ENCODE results near the gene NPSR1.
"Not testable (repeated sequence)": the region's sequence is repeated elsewhere in the genome, so short reads cannot be mapped to it uniquely, and the experiment has no call there.

NPSR1 gene

DNA sequence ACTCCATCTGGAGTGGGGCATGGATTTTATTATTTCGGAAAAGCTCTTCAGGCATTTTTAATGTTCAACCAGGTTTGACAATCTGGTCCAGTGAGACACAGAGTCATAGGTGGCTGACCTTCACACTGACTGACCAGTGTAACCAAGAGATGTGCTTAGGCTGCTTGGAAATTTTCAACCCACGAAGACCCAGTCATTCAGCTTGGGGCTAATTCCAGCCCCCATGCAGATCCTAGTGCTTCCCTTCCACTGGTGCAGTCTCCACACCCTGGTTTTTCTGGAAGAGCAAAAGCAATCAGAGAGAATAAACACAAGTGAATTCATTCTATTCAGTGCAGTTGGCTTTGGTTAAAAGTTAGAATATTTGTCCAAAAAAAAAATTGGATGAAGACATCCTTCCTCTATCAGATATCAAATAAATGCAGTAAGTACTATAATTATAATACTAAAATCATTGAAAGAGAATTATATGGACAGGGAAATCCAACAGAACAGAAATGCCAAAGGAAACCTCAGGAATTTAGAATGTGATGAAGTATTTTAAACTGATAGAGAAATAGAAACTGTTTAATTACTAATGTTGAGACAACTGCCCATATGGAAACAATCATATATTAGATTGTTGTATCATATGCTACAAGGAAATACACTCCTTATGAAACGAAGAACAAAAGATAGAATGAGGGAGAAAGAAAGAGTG, 178.0 kb downstream of the NPSR1 start:
- no peak for DNase-seq (ENCODE audit: low read depth in 2 of 2)

DNA sequence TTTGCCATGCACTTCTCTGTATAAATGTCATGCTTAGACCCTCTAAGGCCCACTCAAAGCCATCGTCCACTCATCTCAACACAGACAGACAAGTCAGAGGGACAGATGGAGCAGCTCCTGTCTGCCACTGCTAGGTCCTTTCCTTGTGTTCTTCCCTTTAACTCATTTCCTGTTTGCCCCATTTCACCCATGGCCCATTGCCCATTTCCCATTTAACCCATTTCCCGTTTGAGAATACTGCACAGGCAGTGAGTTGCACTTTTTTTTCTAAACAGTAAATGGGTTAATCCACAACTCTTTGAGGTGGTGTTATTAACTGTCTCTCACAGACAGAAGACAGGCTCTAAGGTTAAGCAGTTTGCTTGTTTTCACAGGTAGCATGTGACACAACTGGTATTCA, 179.3 kb downstream of the NPSR1 start:
- DNase-seq (ENCODE audit: low read depth in 2 of 2): no peak

DNA sequence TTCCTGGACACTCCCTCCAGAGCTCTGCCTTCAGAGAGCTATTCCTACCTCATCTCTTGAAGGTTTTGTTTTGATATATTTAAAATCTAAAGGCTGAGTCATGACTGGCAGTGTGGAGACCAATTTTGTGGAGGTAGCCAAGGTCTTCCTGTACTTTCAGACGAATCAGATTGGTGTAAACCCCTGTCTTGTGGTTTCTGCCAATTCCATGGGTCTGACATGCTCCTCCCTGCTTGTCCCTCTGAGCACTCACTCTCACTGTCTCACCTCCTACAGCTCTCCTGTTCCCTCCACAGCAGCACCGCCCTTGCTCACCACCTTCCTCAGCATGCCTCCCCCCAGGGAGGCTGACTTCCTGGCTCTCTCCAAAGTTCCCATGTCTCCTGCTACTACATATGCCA, 179.8 kb downstream of the NPSR1 start:
- no peak for DNase-seq (ENCODE audit: low read depth in 2 of 2)

- DNase-seq (ENCODE audit: low read depth in 2 of 2): no peak
Measured at GRCh38 chr7:34838329-34838728, 180.3 kb downstream of the NPSR1 start.

DNA sequence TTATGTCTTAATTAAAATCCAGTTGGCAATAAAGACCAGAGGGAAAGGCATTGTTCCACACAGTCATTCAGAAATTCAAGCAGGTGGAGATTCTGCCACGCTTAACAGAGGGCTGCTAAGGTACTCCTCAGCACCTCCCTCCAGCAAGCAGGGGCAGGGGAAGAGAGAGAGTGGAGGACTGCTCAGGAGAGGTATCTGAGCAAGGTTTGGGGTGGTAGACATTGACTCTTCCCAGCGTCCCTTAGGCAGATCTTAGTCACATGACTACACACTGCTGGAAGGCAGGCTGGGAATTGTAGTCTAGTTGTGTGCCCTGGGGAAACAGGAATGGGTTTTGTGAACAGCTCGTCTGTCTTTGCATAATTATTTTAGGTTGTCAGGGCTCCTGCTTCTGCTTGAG, 181.6 kb downstream of the NPSR1 start:
- no peak for DNase-seq (ENCODE audit: low read depth in 2 of 2)

- no peak for DNase-seq (ENCODE audit: low read depth in 2 of 2)
Measured at GRCh38 chr7:34840176-34840785, 182.3 kb downstream of the NPSR1 start.

DNA sequence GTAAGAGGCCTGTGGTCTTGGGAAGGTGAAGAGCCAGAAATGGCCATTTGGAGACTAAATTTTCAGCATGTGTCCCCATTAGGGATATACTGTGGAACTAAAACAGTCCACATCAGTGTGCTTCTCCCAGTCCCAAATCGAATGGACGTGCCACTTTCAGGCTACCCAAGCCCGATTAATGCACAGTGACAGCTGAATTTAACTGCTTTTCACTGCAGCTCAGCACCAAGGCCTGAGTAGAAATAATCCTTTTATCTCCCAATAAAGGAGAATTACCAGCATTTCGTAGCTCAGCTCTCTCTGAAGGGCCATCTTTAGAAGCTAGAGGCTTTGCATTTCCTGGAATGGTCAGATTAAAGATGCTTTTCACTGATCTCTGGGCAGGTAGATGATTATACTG, 183.3 kb downstream of the NPSR1 start:
- no peak for DNase-seq (ENCODE audit: low read depth in 2 of 2)

DNA sequence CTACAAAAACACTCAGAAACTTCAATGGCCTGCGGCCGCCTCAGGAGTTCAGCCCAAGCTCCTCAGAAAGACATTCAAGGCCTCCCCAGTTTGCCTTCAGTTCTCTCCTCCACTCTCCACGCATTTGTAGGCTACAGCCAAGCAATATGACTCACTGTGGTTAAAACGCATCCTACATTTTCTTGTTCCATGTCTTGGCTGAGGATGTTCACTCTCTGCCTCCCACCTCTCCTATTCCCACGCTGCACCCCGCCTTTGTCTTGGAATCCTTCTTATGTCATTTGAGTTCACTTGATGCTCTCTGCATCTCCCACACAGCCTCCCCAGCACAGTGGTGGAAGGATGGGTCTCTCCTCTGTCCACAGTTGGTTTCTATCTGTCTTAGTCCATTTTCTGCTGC, 184.8 kb downstream of the NPSR1 start:
- DNase-seq (ENCODE audit: low read depth in 2 of 2): no peak

DNA sequence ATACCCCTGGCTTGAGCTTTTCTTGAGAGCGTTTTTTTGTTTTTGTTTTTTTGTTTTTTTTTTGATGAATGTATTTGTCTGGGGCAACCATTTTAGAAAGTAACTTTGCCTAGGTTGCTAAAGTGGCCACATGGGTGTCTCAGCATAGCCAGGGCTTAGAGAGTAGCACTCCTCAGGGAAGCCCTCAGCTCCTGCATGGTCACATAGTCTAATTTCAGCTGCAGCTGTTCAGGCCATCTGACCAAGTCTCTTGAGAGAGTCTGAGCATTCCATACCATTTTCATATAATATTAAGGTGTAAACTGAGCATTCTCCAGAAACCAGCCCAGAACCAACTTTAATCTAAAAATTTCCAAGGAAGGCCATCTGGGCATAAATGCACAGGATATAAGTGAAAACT, 186.4 kb downstream of the NPSR1 start:
- DNase-seq (ENCODE audit: low read depth in 2 of 2): no peak

DNA sequence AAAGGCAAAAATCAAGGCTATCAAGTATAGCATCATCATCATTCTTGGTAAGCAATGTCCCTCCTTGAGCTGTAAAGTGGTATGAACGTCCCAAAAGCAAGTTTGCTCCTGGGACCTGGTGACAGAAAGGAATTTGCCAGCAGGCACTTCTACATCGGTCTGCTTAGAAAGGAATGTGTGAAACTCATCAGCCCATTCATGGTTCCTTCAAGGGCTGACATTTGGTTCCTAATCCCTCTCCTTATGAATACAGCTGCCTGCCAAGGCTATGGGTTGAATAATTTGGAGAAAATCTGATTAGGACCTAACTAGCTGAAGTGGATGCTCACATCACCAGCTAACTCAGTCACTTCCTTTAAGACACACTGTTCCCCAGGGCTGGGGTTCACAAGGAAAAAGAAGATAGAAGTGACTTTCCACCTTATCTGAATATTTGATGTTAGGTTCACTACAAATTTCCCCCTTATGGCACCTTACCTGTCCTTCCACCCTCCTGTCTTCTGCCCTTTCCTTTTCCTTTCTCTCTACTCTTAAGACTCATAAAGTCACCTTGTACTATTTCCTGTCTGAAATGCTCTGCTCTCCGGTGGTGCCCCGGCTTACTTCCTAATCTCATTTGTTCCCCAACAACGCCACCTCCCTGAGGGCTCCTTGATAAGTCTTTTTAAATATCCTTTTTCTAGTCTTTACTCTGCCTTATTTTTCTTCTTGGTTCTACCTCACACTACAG, 187.1 kb downstream of the NPSR1 start:
- no peak for DNase-seq (ENCODE audit: low read depth in 2 of 2)

GRCh38 chr7:34845666-34846361, 187.8 kb downstream of the NPSR1 start:
- DNase-seq (ENCODE audit: low read depth in 2 of 2): no peak

DNA sequence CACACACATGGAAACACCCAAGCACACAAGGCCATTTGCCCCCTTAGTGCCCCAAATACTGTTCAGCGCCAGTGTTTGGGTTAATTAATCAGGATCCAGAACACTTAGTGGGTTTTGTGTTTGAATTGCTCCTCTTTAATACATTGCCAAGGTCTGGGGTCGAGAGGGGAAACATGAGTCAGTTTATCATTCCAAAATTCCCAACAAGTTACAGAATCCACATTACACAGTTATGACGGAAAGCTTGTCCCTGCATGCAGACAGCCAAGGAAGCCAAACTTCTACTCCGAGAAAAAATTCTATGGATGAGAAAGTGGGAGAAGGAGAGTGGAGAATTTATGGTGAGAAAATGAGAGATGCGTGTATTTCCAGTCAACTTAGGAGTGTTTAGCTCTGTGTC, 189.0 kb downstream of the NPSR1 start:
- no peak for DNase-seq (ENCODE audit: low read depth in 2 of 2)

GRCh38 chr7:34848670-34849069, 190.7 kb downstream of the NPSR1 start:
- DNase-seq (ENCODE audit: low read depth in 2 of 2): no peak

- no peak for DNase-seq (ENCODE audit: low read depth in 2 of 2)
Measured at GRCh38 chr7:34849163-34849960, 191.3 kb downstream of the NPSR1 start.

- no peak for DNase-seq (ENCODE audit: low read depth in 2 of 2)
Measured at GRCh38 chr7:34849986-34850385, 192.0 kb downstream of the NPSR1 start.

DNA sequence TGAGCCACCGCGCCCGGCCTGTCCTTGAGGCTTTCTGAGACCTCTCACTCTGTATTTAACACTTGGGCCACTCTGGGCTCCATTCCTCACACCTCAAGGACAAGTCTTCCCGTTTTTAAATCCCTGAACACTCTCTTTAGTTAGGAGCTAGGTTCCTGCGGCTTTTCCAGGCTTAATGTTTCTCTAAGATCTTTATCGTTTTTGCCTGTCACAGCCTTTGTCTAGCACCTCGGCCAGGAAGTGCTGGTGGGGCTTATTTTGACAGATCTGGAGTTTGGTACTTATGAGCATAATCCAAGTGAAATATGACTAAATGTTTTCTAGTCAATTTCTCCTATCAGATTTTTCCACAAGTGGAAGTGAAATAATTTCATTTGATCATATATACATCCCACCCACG, 192.7 kb downstream of the NPSR1 start:
- no peak for DNase-seq (ENCODE audit: low read depth in 2 of 2)

- no peak for DNase-seq (ENCODE audit: low read depth in 2 of 2)
Measured at GRCh38 chr7:34851431-34851830, 193.4 kb downstream of the NPSR1 start.

- DNase-seq (ENCODE audit: low read depth in 2 of 2): not testable (repeated sequence)
Measured at GRCh38 chr7:34858444-34858843, 200.4 kb downstream of the NPSR1 start.

- not testable (repeated sequence) for DNase-seq (ENCODE audit: low read depth in 2 of 2)
Measured at GRCh38 chr7:34859281-34859680, 201.3 kb downstream of the NPSR1 start.

DNA sequence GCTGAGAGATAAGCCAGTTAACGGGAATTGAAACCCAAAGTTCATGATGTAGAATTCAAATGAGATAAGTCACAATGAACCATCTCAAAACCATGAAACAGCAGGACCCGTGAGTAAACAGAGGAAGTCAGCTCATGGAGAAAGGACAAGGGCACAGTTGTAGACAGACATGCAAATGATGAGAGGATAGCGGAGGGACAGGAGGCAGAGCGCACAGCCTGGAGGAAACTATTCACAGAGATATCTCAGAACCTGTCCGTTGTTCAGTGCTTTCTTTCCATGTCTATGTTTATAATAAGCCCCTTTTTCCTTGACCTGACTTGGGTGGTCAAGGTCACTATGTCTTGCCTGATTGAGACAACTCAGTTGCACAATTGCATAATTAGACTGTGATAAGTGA, 208.2 kb downstream of the NPSR1 start:
- not testable (repeated sequence) for DNase-seq (ENCODE audit: low read depth in 2 of 2)

- DNase-seq (ENCODE audit: low read depth in 2 of 2): not testable (repeated sequence)
Measured at GRCh38 chr7:34867341-34867740, 209.3 kb downstream of the NPSR1 start.

GRCh38 chr7:34868602-34869001, 210.6 kb downstream of the NPSR1 start:
- DNase-seq (ENCODE audit: low read depth in 2 of 2): not testable (repeated sequence)

All from stimulated activated CD8-positive, alpha-beta memory T cell treated with anti-CD3 and anti-CD28 coated beads, Interleukin-7, amount 100 ng/mL, for 1 hour (primary cell).